GM18868 (cell line): Measurements from ENCODE around the gene RETREG1.
"Not testable (repeated sequence)": the region's sequence is repeated elsewhere in the genome, so short reads cannot be mapped to it uniquely, and the experiment has no call there.

Experiments used
- ATAC-seq: cut with Tn5 transposase; IDR thresholded peaks from one replicate; pipeline ENCODE4 v1.9.1; 2021; ENCODE audit warnings: mild to moderate bottlenecking, moderate library complexity; ENCODE audit not compliant: unreplicated experiment

The RETREG1 gene

GRCh38 chr5:16461782-16462181 is 155.0 kb downstream of the RETREG1 start:
- ATAC-seq = no peak

- no peak for ATAC-seq
Observed at GRCh38 chr5:16461026-16461425, 155.8 kb downstream of the RETREG1 start.

GRCh38 chr5:16459451-16459850 is 157.3 kb downstream of the RETREG1 start:
- no peak for ATAC-seq

- ATAC-seq = no peak
Observed at GRCh38 chr5:16457853-16458252, 158.9 kb downstream of the RETREG1 start.

- ATAC-seq = no peak
Observed at GRCh38 chr5:16457451-16457850, 159.3 kb downstream of the RETREG1 start.

GRCh38 chr5:16456103-16456832 is 160.5 kb downstream of the RETREG1 start:
- ATAC-seq = peak; percentile 74

- ATAC-seq = peak; percentile 24
Observed at GRCh38 chr5:16455668-16456067, 161.1 kb downstream of the RETREG1 start.

GRCh38 chr5:16454686-16455085 is 162.1 kb downstream of the RETREG1 start:
- ATAC-seq = no peak

- no peak for ATAC-seq
Observed at GRCh38 chr5:16453609-16454008, 163.2 kb downstream of the RETREG1 start.

GRCh38 chr5:16450163-16450562 is 166.6 kb downstream of the RETREG1 start:
- ATAC-seq = no peak

GRCh38 chr5:16446993-16447392 is 169.8 kb downstream of the RETREG1 start:
- peak; percentile 40 for ATAC-seq

GRCh38 chr5:16437977-16438376 is 178.8 kb downstream of the RETREG1 start:
- ATAC-seq = no peak

- not testable (repeated sequence) for ATAC-seq
Observed at GRCh38 chr5:16436065-16436682, 180.6 kb downstream of the RETREG1 start.

GRCh38 chr5:16431490-16431889 is 185.3 kb downstream of the RETREG1 start:
- ATAC-seq = no peak

- ATAC-seq = no peak
Observed at GRCh38 chr5:16430349-16431089, 186.3 kb downstream of the RETREG1 start.

- no peak for ATAC-seq
Observed at GRCh38 chr5:16428359-16428758, 188.4 kb downstream of the RETREG1 start.

- no peak for ATAC-seq
Observed at GRCh38 chr5:16427587-16427986, 189.2 kb downstream of the RETREG1 start.
